ENCODE measurements around the gene CLSTN3. TPM values are rescaled to one million over a fixed set of nuclear protein-coding genes. Genes with fewer than 3 reads are reported as not detected.

CLSTN3 gene
- total and polyA plus RNA-seq, 4 donors: 6.1 to 37.2 (median 26.8) TPM

DNA sequence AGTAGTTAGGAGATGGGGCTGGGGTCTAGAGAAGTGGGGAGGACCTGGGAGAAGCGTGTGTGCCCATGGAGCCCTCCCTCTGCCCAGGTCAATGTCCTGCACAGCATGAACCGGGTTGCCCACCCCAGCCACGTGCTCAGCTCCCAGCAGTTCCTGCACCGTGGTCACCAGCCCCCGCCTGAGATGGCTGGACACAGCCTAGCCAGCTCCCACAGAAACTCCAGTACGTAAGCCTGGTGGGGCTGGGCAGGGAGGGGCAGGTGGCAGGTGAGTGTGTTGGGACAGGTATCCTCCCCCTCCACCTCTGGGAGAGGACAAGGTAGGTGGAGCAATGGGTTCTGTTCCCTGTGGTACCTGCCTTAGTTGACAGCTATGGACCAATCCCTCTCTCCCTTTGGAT lies 20.7 kb downstream of the CLSTN3 start:
- Histone ChIP-seq H3K4me3 (ENCODE audit: low read depth in 1 of 3, low read length in 3 of 3) (no peak overlapping the region), H3K9me3 (ENCODE audit: control insufficient read depth in 4 of 4, low read length in 3 of 4) (no peaks in the 10 kb centered on the region), H3K36me3 (ENCODE audit: control insufficient read depth in 4 of 4, insufficient read depth in 3 of 4, low read depth in 1 of 4, low read length in 3 of 4) (peaks cover 4 to 32% (median 27%) of the 10 kb centered on the region in 4 donors), H3K9ac (ENCODE audit: low read depth in 1 of 2, low read length in 2 of 2) (no peak overlapping the region), H3K27ac (ENCODE audit: low read depth in 1 of 2, low read length in 2 of 2) (peak overlapping the region; percentile 22 to 27), H3K27me3 (ENCODE audit: control insufficient read depth in 4 of 4, insufficient read depth in 4 of 4, low read length in 3 of 4) (no peaks in the 10 kb centered on the region), H3K4me1 (ENCODE audit: control insufficient read depth in 4 of 4, insufficient read depth in 4 of 4, low read length in 3 of 4) (peaks cover 0 to 52% (median 45%) of the 10 kb centered on the region in 4 donors)
- 85% methylated on average over 6 of the region's 6 CpGs for WGBS
- DNase-seq (ENCODE audit: low spot score): no peak
- TF ChIP-seq FOXA2 (IDR thresholded peaks at IDR 0.05): no peak
- TF ChIP-seq, protein P1, sequence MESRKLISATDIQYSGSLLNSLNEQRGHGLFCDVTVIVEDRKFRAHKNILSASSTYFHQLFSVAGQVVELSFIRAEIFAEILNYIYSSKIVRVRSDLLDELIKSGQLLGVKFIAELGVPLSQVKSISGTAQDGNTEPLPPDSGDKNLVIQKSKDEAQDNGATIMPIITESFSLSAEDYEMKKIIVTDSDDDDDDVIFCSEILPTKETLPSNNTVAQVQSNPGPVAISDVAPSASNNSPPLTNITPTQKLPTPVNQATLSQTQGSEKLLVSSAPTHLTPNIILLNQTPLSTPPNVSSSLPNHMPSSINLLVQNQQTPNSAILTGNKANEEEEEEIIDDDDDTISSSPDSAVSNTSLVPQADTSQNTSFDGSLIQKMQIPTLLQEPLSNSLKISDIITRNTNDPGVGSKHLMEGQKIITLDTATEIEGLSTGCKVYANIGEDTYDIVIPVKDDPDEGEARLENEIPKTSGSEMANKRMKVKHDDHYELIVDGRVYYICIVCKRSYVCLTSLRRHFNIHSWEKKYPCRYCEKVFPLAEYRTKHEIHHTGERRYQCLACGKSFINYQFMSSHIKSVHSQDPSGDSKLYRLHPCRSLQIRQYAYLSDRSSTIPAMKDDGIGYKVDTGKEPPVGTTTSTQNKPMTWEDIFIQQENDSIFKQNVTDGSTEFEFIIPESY (IDR thresholded peaks at IDR 0.05): no peak
- no peak for TF ChIP-seq NR2F2 (IDR thresholded peaks at IDR 0.05)
- TF ChIP-seq HNF4G (IDR thresholded peaks at IDR 0.05): no peak
- TF ChIP-seq GABPA (IDR thresholded peaks at IDR 0.05 in 1 of 2, conservative IDR thresholded peaks at IDR 0.05 in 1 of 2): no peak
- no peak for TF ChIP-seq ATF3 (IDR thresholded peaks at IDR 0.05)
- TF ChIP-seq TAF1 (conservative IDR thresholded peaks at IDR 0.05): no peak
- no peak for TF ChIP-seq EGR1 (IDR thresholded peaks at IDR 0.05; ENCODE audit: low read depth in 2 of 2)
- no peak for TF ChIP-seq FOXA1 (IDR thresholded peaks at IDR 0.05)
- no peak for TF ChIP-seq MAX (IDR thresholded peaks at IDR 0.05)

GRCh38 chr12:7151532-7151931 lies 21.4 kb downstream of the CLSTN3 start:
- no peak for DNase-seq (ENCODE audit: low spot score)
- Histone ChIP-seq H3K4me3 (ENCODE audit: low read depth in 1 of 3, low read length in 3 of 3) (no peak overlapping the region), H3K4me1 (ENCODE audit: control insufficient read depth in 4 of 4, insufficient read depth in 4 of 4, low read length in 3 of 4) (peaks cover 0 to 47% (median 42%) of the 10 kb centered on the region in 4 donors), H3K9ac (ENCODE audit: low read depth in 1 of 2, low read length in 2 of 2) (no peak overlapping the region), H3K36me3 (ENCODE audit: control insufficient read depth in 4 of 4, insufficient read depth in 3 of 4, low read depth in 1 of 4, low read length in 3 of 4) (peaks cover 4 to 31% (median 27%) of the 10 kb centered on the region in 4 donors), H3K27ac (ENCODE audit: low read depth in 1 of 2, low read length in 2 of 2) (peak overlapping the region; percentile 22 to 27), H3K9me3 (ENCODE audit: control insufficient read depth in 4 of 4, low read length in 3 of 4) (no peaks in the 10 kb centered on the region), H3K27me3 (ENCODE audit: control insufficient read depth in 4 of 4, insufficient read depth in 4 of 4, low read length in 3 of 4) (no peaks in the 10 kb centered on the region)
- TF ChIP-seq, protein P2, sequence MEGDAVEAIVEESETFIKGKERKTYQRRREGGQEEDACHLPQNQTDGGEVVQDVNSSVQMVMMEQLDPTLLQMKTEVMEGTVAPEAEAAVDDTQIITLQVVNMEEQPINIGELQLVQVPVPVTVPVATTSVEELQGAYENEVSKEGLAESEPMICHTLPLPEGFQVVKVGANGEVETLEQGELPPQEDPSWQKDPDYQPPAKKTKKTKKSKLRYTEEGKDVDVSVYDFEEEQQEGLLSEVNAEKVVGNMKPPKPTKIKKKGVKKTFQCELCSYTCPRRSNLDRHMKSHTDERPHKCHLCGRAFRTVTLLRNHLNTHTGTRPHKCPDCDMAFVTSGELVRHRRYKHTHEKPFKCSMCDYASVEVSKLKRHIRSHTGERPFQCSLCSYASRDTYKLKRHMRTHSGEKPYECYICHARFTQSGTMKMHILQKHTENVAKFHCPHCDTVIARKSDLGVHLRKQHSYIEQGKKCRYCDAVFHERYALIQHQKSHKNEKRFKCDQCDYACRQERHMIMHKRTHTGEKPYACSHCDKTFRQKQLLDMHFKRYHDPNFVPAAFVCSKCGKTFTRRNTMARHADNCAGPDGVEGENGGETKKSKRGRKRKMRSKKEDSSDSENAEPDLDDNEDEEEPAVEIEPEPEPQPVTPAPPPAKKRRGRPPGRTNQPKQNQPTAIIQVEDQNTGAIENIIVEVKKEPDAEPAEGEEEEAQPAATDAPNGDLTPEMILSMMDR (IDR thresholded peaks at IDR 0.05; ENCODE audit: low read depth, low read length, missing input control): no peak
- TF ChIP-seq TAF1 (conservative IDR thresholded peaks at IDR 0.05) (no peak), HNF4G (IDR thresholded peaks at IDR 0.05) (peak; percentile 51), YY1 (IDR thresholded peaks at IDR 0.05) (peak; percentile 14), RAD21 (IDR thresholded peaks at IDR 0.05) (peak; percentile 10 to 12), JUND (IDR thresholded peaks at IDR 0.05) (peak in 1 of 2 donors; percentile 29), NR2F2 (IDR thresholded peaks at IDR 0.05) (no peak), SP1 (IDR thresholded peaks at IDR 0.05) (peak; percentile 30), RXRA (IDR thresholded peaks at IDR 0.05) (peak; percentile 38 to 65), FOXA2 (IDR thresholded peaks at IDR 0.05) (no peak), ATF3 (IDR thresholded peaks at IDR 0.05) (no peak), EGR1 (IDR thresholded peaks at IDR 0.05; ENCODE audit: low read depth in 2 of 2) (no peak), MAX (IDR thresholded peaks at IDR 0.05) (peak; percentile 43), FOXA1 (IDR thresholded peaks at IDR 0.05) (no peak), GABPA (IDR thresholded peaks at IDR 0.05 in 1 of 2, conservative IDR thresholded peaks at IDR 0.05 in 1 of 2) (no peak), HNF4A (conservative IDR thresholded peaks at IDR 0.05) (peak; percentile 82 to 92)
- TF ChIP-seq, protein P1 (IDR thresholded peaks at IDR 0.05): peak; percentile 15
- TF ChIP-seq, protein P3, sequence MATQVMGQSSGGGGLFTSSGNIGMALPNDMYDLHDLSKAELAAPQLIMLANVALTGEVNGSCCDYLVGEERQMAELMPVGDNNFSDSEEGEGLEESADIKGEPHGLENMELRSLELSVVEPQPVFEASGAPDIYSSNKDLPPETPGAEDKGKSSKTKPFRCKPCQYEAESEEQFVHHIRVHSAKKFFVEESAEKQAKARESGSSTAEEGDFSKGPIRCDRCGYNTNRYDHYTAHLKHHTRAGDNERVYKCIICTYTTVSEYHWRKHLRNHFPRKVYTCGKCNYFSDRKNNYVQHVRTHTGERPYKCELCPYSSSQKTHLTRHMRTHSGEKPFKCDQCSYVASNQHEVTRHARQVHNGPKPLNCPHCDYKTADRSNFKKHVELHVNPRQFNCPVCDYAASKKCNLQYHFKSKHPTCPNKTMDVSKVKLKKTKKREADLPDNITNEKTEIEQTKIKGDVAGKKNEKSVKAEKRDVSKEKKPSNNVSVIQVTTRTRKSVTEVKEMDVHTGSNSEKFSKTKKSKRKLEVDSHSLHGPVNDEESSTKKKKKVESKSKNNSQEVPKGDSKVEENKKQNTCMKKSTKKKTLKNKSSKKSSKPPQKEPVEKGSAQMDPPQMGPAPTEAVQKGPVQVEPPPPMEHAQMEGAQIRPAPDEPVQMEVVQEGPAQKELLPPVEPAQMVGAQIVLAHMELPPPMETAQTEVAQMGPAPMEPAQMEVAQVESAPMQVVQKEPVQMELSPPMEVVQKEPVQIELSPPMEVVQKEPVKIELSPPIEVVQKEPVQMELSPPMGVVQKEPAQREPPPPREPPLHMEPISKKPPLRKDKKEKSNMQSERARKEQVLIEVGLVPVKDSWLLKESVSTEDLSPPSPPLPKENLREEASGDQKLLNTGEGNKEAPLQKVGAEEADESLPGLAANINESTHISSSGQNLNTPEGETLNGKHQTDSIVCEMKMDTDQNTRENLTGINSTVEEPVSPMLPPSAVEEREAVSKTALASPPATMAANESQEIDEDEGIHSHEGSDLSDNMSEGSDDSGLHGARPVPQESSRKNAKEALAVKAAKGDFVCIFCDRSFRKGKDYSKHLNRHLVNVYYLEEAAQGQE (IDR thresholded peaks at IDR 0.05): no peak
- WGBS: 40% methylated on average over 6 of the region's 6 CpGs

Data from liver (tissue), 9 donors.